HepG2 (cell line): ENCODE measurements around the gene KLF9. TPM values are rescaled to one million over a fixed set of nuclear protein-coding genes. Genes with fewer than 3 reads are reported as not detected.

Source experiments
- ATAC-seq: fragments of 200-7000 bp; cut with Tn5 transposase; 3 replicates; pipeline ENCODE4 v1.9.1; 2020; ENCODE audit warnings: mild to moderate bottlenecking, moderate library complexity
- BruUV-seq: library from RNA; stranded (reverse); fragments of 400-500 nt; replicated peaks from 2 replicates; lab custom pipeline; 2021; lab: Mats Ljungman, UMichigan
- CTCF ChIA-PET: fragments of 300-600 bp; formaldehyde crosslinking; extraction: SDS; loops from one replicate; lab custom pipeline; 2021; ENCODE audit warnings: low total read pairs, inconsistent platforms, low intra/inter-chr PET ratio; lab: Yijun Ruan, JAX
- POLR2A ChIA-PET: fragments of 350-600 bp; sonication (Branson Sonifier 250); formaldehyde crosslinking; loops from one replicate; lab custom pipeline; 2020; ENCODE audit warnings: antibody characterized with exemption, inconsistent platforms; lab: Yijun Ruan, JAX
- DNase-seq: peaks from one replicate; pipeline ENCODE4 v3.0.0-alpha.2; 2015; ENCODE audit warnings: low spot score
- FAIRE-seq: peaks from 3 replicates; lab custom pipeline; 2011; peaks lifted over from hg19 to GRCh38; lab: Jason Lieb, UNC
- H2AFZ ChIP-seq: one replicate; pipeline ENCODE4 v1.6.1; 2011; ENCODE audit warnings: low read length, inconsistent platforms
- H3K27ac ChIP-seq: fragments of 300-600 bp; 3 replicates; pipeline ENCODE4 v1.8.0; 2011; ENCODE audit warnings: mixed run types, mild to moderate bottlenecking, mixed read lengths, low read length, inconsistent platforms; ENCODE audit not compliant: insufficient read depth; ENCODE audit errors: extremely low read length
- H3K27me3 ChIP-seq, 2 experiments: fragments of 200-600 bp in 1 of 2; 2 replicates in 1 of 2; 3 replicates in 1 of 2; pipeline versions ENCODE4 v1.6.0 to v1.8.0; 2011; ENCODE audit warnings: low read length in 2 of 2, mild to moderate bottlenecking in 2 of 2, moderate library complexity in 2 of 2, inconsistent platforms in 1 of 2; ENCODE audit not compliant: insufficient read depth in 2 of 2, control insufficient read depth in 1 of 2
- H3K36me3 ChIP-seq, 2 experiments: fragments of 200-600 bp in 1 of 2; replicated peaks in 1 of 2; 2 replicates in 1 of 2; 3 replicates in 1 of 2; pipeline versions ENCODE4 v1.5.1 to v1.8.0; 2011; ENCODE audit warnings: low read length in 2 of 2, inconsistent platforms in 1 of 2; ENCODE audit not compliant: insufficient read depth in 2 of 2, control insufficient read depth in 1 of 2
- H3K4me1 ChIP-seq: 2 replicates; pipeline ENCODE4 v1.5.1; 2012; ENCODE audit warnings: low read length, inconsistent platforms; ENCODE audit not compliant: insufficient read depth
- H3K4me2 ChIP-seq: 2 replicates; pipeline ENCODE4 v1.6.0; 2011; ENCODE audit warnings: low read depth, low read length, inconsistent platforms
- H3K4me3 ChIP-seq, 3 experiments: fragments of 200-600 bp in 1 of 3; sonication (generic), shearing (Covaris generic) in 1 of 3; replicated peaks in 1 of 3; 2 replicates each; pipeline ENCODE4 v1.5.1; 2011 to 2016; ENCODE audit warnings: low read length in 3 of 3, inconsistent platforms in 2 of 3, low read depth in 2 of 3, mild to moderate bottlenecking in 2 of 3, control low read depth in 1 of 3, mixed read lengths in 1 of 3; ENCODE audit not compliant: insufficient read depth in 1 of 3
- H3K79me2 ChIP-seq: one replicate; pipeline ENCODE4 v1.6.1; 2011; ENCODE audit warnings: low read length, inconsistent platforms; ENCODE audit not compliant: insufficient read depth
- H3K9ac ChIP-seq: 2 replicates; pipeline ENCODE4 v1.6.0; 2011; ENCODE audit warnings: mild to moderate bottlenecking, low read depth, low read length, inconsistent platforms; ENCODE audit not compliant: insufficient read depth
- H3K9me3 ChIP-seq: 2 replicates; pipeline ENCODE4 v1.5.1; 2012; ENCODE audit warnings: mild to moderate bottlenecking, low read length
- H4K20me1 ChIP-seq: 2 replicates; pipeline ENCODE4 v1.6.0; 2011; ENCODE audit warnings: inconsistent platforms, mild to moderate bottlenecking, low read length, moderate library complexity; ENCODE audit not compliant: insufficient read depth
- DNMT3B ChIP-seq: conservative IDR thresholded peaks from 2 replicates; pipeline ENCODE4 v1.6.1; 2016; ENCODE audit warnings: missing biosample characterization, control low read depth
- KAT7 ChIP-seq: IDR thresholded peaks from 2 replicates; pipeline ENCODE4 v1.6.1; 2018; ENCODE audit warnings: borderline replicate concordance, missing compliant biosample characterization
- KDM2A ChIP-seq: sonication (generic); formaldehyde crosslinking; IDR thresholded peaks from 2 replicates; pipeline ENCODE4 v1.4.0; 2020; ENCODE audit warnings: low read depth, missing genetic modification reagents, borderline replicate concordance
- POLR2AphosphoS2 ChIP-seq: IDR thresholded peaks from 2 replicates; pipeline ENCODE4 v1.6.1; 2011; ENCODE audit warnings: low read depth, low read length, improper control_type of control experiment
- POLR2AphosphoS5 ChIP-seq: IDR thresholded peaks from 2 replicates; pipeline ENCODE4 v1.6.1; 2012; ENCODE audit warnings: low read depth, low read length
- PRPF4 ChIP-seq: fragments of 200-400 bp; formaldehyde crosslinking; IDR thresholded peaks from 2 replicates; pipeline ENCODE4 v1.6.1; 2016; ENCODE audit warnings: low read length, low read depth; ENCODE audit not compliant: poor library complexity, severe bottlenecking
- SKI ChIP-seq: fragments of 450-650 bp; IDR thresholded peaks from one replicate; pipeline ENCODE4 v1.6.1; 2018; ENCODE audit warnings: mild to moderate bottlenecking; ENCODE audit not compliant: partially characterized antibody
- ZNF30 ChIP-seq: sonication (generic); formaldehyde crosslinking; IDR thresholded peaks from 2 replicates; pipeline ENCODE4 v1.5.0; 2020; ENCODE audit warnings: mild to moderate bottlenecking, missing genetic modification reagents
- WGBS: methylation state at CpG from one replicate; pipeline ENCODE4 v1.1.6; 2017; ENCODE audit warnings: low lambda C conversion rate; 5-methylcytosine and 5-hydroxymethylcytosine counted together
- in situ Hi-C: cut with HindIII; loops from 2 replicates; pipeline ENCODE4 v1.10.0; 2017; ENCODE audit warnings: low pct_unique_long_range_greater_than_20kb; ENCODE audit not compliant: extremely low pct_ligation_motif_present
- intact Hi-C: fragments of 100-400 bp; cut with micrococcal nuclease; formaldehyde crosslinking; loops from one replicate; pipeline ENCODE4 v1.10.0; 2022; ENCODE audit not compliant: unreplicated experiment
- polyA plus RNA-seq, 8 experiments: library from polyadenylated mRNA; depleted of rRNA in 3 of 8; stranded (reverse) in 7 of 8; unstranded in 1 of 8; fragments of >200 nt; fragmentation: Illumina TruSeq in 4 of 8; extraction: Trizol in 4 of 8; gene quantifications; 2 replicates each; pipeline versions ENCODE4 v1.2.1 to v1.2.3, GENCODE V29; 2011 to 2016; ENCODE audit warnings: low read depth in 4 of 8, missing spikeins in 1 of 8, mixed read lengths in 1 of 8; ENCODE audit not compliant: insufficient read depth in 1 of 8
- total RNA-seq, 5 experiments: library from RNA; depleted of rRNA; stranded (reverse); fragments of >200 nt; fragmentation: Illumina TruSeq; extraction: Trizol; gene quantifications; 2 replicates each; pipeline ENCODE4 v1.2.3, GENCODE V29; 2016; ENCODE audit warnings: low read depth in 1 of 5
- TF ChIP-seq, protein P1 (sequence below): sonication (generic); formaldehyde crosslinking; IDR thresholded peaks from 2 replicates; pipeline ENCODE4 v1.4.0; 2020; ENCODE audit warnings: missing genetic modification reagents, borderline replicate concordance
- TF ChIP-seq, protein P2 (sequence below): sonication (generic); formaldehyde crosslinking; IDR thresholded peaks from 2 replicates; pipeline ENCODE4 v1.4.0; 2020; ENCODE audit warnings: missing genetic modification reagents
- TF ChIP-seq, protein P3 (sequence below): sonication (generic); formaldehyde crosslinking; IDR thresholded peaks from 2 replicates; pipeline ENCODE4 v1.4.0; 2020; ENCODE audit warnings: missing genetic modification reagents
- TF ChIP-seq, protein P4 (sequence below): sonication (generic); formaldehyde crosslinking; IDR thresholded peaks from 2 replicates; pipeline ENCODE4 v1.8.1; 2022; ENCODE audit warnings: low read depth, mild to moderate bottlenecking, missing genetic modification reagents

Gene KLF9
- total and polyA plus RNA-seq, 2 of the 13 experiments (the other 11 are each of a cell fraction or from before 2014, with no cell fraction given): 5.7 to 7.2 TPM

DNA sequence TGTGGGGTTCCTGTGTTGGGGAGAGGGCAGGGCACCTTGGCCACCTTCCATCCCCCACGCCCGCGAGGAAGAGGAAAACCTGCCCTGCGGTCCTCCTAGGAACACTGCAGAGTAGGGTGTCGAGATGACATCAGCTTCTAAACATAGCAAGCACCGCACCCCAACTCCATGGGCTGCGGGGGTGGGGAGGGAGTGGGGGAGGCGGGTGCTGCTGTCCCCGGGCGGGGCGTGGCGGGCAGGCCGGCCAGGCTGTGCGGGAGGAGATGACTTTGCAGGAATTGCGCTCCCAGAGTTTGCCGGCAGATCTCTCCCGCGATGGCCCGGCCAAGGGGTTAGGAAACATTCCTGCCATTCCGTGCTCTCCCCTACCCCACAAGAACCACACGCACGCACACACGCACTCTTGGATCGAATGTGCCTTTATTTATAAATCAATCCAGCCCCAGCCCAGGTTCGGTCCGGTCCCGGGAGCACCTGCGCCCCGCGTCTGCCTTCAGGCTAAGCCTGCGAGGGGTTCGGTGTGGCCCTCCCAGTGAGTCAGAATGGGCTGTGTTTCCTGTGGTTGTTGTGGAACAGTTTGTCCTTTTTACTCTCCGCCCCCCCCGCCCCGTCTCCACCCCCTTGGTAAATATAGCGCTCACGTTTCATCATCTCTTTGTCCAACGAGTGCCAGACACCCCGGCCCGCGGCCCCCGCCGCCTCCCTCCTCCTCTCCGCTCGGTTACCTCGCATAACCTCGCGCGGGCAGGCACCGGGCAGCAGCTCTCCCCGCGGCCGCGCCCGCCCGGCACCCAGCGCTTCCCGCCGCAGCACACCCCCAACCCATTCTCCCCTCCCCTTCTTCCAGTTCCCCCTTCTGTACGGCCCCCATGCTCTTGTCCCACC lies 5.3 kb upstream of the KLF9 start:
- ATAC-seq (peak; percentile 69), FAIRE-seq (no peak), DNase-seq (peak; percentile 91)
- Histone ChIP-seq H4K20me1 (no peaks in the 10 kb centered on the region), H3K79me2 (no peaks in the 10 kb centered on the region), H3K9me3 (no peaks in the 10 kb centered on the region), H3K4me3 (peak overlapping the region; percentile 61 to 84 (median 67)), H3K4me1 (peaks cover 38% of the 10 kb centered on the region), H3K27ac (peak overlapping the region; percentile 100), H2AFZ (no peak overlapping the region), H3K27me3 (peaks cover 0 to 4% of the 10 kb centered on the region in 2 experiments; a peak in 2 of 5 replicates), H3K36me3 (no peaks in the 10 kb centered on the region), H3K4me2 (peak overlapping the region; percentile 90), H3K9ac (peak overlapping the region; percentile 96)
- ChIA-PET POLR2A (interaction anchor here (0.6 to 4.9 kb wide), 23 partner anchors 8 to 1943 kb away, joined by 3 to 81 read pairs (median 5); no protein-coding TSS in a partner anchor), CTCF (no interaction called here)
- WGBS: 3% methylated on average over 28 of the region's 60 CpGs
- BruUV-seq: TSS peak; percentile 90
- intact Hi-C loops: loop anchor here (1.0 to 2.0 kb wide), 4 partner anchors 7 to 181 kb away; no protein-coding TSS in a partner anchor
- in situ Hi-C loops: loop anchor here (5.0 to 10.0 kb wide), 2 partner anchors 63 to 155 kb away; no protein-coding TSS in a partner anchor
- TF ChIP-seq KDM2A (CRISPR knock-in tag) (peak; percentile 66), PRPF4 (peak; percentile 86), DNMT3B (CRISPR knock-in tag) (peak; percentile 3; the same call in 1 of the 2 replicates), KAT7 (CRISPR knock-in tag) (peak; percentile 72; the same call in 1 of the 2 replicates), SKI (peak; percentile 42), POLR2AphosphoS5 (peak; percentile 71), POLR2AphosphoS2 (peak; percentile 80; the same call in 1 of the 2 replicates), ZNF30 (CRISPR knock-in tag) (no peak)
- TF ChIP-seq, protein P1, sequence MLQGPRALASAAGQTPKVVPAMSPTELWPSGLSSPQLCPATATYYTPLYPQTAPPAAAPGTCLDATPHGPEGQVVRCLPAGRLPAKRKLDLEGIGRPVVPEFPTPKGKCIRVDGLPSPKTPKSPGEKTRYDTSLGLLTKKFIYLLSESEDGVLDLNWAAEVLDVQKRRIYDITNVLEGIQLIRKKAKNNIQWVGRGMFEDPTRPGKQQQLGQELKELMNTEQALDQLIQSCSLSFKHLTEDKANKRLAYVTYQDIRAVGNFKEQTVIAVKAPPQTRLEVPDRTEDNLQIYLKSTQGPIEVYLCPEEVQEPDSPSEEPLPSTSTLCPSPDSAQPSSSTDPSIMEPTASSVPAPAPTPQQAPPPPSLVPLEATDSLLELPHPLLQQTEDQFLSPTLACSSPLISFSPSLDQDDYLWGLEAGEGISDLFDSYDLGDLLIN: no peak
- TF ChIP-seq, protein P2, sequence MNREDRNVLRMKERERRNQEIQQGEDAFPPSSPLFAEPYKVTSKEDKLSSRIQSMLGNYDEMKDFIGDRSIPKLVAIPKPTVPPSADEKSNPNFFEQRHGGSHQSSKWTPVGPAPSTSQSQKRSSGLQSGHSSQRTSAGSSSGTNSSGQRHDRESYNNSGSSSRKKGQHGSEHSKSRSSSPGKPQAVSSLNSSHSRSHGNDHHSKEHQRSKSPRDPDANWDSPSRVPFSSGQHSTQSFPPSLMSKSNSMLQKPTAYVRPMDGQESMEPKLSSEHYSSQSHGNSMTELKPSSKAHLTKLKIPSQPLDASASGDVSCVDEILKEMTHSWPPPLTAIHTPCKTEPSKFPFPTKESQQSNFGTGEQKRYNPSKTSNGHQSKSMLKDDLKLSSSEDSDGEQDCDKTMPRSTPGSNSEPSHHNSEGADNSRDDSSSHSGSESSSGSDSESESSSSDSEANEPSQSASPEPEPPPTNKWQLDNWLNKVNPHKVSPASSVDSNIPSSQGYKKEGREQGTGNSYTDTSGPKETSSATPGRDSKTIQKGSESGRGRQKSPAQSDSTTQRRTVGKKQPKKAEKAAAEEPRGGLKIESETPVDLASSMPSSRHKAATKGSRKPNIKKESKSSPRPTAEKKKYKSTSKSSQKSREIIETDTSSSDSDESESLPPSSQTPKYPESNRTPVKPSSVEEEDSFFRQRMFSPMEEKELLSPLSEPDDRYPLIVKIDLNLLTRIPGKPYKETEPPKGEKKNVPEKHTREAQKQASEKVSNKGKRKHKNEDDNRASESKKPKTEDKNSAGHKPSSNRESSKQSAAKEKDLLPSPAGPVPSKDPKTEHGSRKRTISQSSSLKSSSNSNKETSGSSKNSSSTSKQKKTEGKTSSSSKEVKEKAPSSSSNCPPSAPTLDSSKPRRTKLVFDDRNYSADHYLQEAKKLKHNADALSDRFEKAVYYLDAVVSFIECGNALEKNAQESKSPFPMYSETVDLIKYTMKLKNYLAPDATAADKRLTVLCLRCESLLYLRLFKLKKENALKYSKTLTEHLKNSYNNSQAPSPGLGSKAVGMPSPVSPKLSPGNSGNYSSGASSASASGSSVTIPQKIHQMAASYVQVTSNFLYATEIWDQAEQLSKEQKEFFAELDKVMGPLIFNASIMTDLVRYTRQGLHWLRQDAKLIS: peak; percentile 53; the same call in 1 of the 2 replicates
- TF ChIP-seq, protein P3, sequence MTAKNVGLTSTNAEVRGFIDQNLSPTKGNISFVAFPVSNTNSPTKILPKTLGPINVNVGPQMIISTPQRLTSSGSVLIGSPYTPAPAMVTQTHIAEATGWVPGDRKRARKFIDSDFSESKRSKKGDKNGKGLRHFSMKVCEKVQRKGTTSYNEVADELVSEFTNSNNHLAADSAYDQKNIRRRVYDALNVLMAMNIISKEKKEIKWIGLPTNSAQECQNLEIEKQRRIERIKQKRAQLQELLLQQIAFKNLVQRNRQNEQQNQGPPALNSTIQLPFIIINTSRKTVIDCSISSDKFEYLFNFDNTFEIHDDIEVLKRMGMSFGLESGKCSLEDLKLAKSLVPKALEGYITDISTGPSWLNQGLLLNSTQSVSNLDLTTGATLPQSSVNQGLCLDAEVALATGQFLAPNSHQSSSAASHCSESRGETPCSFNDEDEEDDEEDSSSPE: no peak; the same call in 1 of the 2 replicates
- TF ChIP-seq, protein P4, sequence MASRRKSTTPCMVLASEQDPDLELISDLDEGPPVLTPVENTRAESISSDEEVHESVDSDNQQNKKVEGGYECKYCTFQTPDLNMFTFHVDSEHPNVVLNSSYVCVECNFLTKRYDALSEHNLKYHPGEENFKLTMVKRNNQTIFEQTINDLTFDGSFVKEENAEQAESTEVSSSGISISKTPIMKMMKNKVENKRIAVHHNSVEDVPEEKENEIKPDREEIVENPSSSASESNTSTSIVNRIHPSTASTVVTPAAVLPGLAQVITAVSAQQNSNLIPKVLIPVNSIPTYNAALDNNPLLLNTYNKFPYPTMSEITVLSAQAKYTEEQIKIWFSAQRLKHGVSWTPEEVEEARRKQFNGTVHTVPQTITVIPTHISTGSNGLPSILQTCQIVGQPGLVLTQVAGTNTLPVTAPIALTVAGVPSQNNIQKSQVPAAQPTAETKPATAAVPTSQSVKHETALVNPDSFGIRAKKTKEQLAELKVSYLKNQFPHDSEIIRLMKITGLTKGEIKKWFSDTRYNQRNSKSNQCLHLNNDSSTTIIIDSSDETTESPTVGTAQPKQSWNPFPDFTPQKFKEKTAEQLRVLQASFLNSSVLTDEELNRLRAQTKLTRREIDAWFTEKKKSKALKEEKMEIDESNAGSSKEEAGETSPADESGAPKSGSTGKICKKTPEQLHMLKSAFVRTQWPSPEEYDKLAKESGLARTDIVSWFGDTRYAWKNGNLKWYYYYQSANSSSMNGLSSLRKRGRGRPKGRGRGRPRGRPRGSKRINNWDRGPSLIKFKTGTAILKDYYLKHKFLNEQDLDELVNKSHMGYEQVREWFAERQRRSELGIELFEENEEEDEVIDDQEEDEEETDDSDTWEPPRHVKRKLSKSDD: 0 out of 2 replicates have a peak, but pooled peaks have one; percentile 9
